ENCODE measurements around the gene CCDC60. TPM values are rescaled to one million over a fixed set of nuclear protein-coding genes. Genes with fewer than 3 reads are reported as not detected.

Gene CCDC60
- total and polyA plus RNA-seq, 2 experiments from 2014 or later = not detected

GRCh38 chr12:119326341-119326740, 8.2 kb upstream of the CCDC60 start:
- Histone ChIP-seq H3K9me3 (ENCODE audit: low read depth) (no peaks in the 10 kb centered on the region), H3K27me3 (replicated peaks; ENCODE audit: insufficient read depth) (no peaks in the 10 kb centered on the region), H3K4me2 (ENCODE audit: unreplicated experiment) (no peak overlapping the region), H3K4me1 (ENCODE audit: insufficient read depth) (no peaks in the 10 kb centered on the region), H3F3A (ENCODE audit: insufficient read depth) (no peaks in the 10 kb centered on the region), H3K36me3 (ENCODE audit: low read depth) (no peaks in the 10 kb centered on the region), H2AFZ (no peak overlapping the region), H3K4me3 (no peak overlapping the region), H3K79me2 (ENCODE audit: insufficient read depth) (no peaks in the 10 kb centered on the region), H3K9ac (no peak overlapping the region), H3K27ac (no peak overlapping the region), H3K9me2 (ENCODE audit: insufficient read depth) (no peaks in the 10 kb centered on the region), H4K20me1 (ENCODE audit: insufficient read depth) (no peaks in the 10 kb centered on the region)
- TF ChIP-seq EZH2 (IDR thresholded peaks at IDR 0.05; ENCODE audit: insufficient read depth, poor library complexity, severe bottlenecking) (no peak), EZH2phosphoT487 (IDR thresholded peaks at IDR 0.05; ENCODE audit: insufficient read depth, low read depth) (no peak)
- in situ Hi-C loops (cut with MboI) = no loop called here
- no peak for DNase-seq

GRCh38 chr12:119327471-119327870, 7.1 kb upstream of the CCDC60 start:
- Histone ChIP-seq H3K9me3 (ENCODE audit: low read depth) (no peaks in the 10 kb centered on the region), H3F3A (ENCODE audit: insufficient read depth) (no peaks in the 10 kb centered on the region), H3K79me2 (ENCODE audit: insufficient read depth) (no peaks in the 10 kb centered on the region), H3K36me3 (ENCODE audit: low read depth) (no peaks in the 10 kb centered on the region), H3K9me2 (ENCODE audit: insufficient read depth) (no peaks in the 10 kb centered on the region), H3K4me2 (ENCODE audit: unreplicated experiment) (no peak overlapping the region), H3K4me1 (ENCODE audit: insufficient read depth) (no peaks in the 10 kb centered on the region), H3K27ac (no peak overlapping the region), H4K20me1 (ENCODE audit: insufficient read depth) (no peaks in the 10 kb centered on the region), H3K27me3 (replicated peaks; ENCODE audit: insufficient read depth) (no peaks in the 10 kb centered on the region), H3K4me3 (no peak overlapping the region), H2AFZ (no peak overlapping the region), H3K9ac (no peak overlapping the region)
- in situ Hi-C loops (cut with MboI) = no loop called here
- no peak for DNase-seq
- TF ChIP-seq EZH2phosphoT487 (IDR thresholded peaks at IDR 0.05; ENCODE audit: insufficient read depth, low read depth) (no peak), EZH2 (IDR thresholded peaks at IDR 0.05; ENCODE audit: insufficient read depth, poor library complexity, severe bottlenecking) (no peak)
- WGBS, 2 experiments (ENCODE audit: low coverage in 1 of 2, low lambda C conversion rate in 2 of 2, missing lambda C conversion rate in 2 of 2) = 3% methylated on average over 6 of the region's 6 CpGs

GRCh38 chr12:119328111-119328510, 6.4 kb upstream of the CCDC60 start:
- H3K9me3 ChIP-seq (ENCODE audit: low read depth) = no peaks in the 10 kb centered on the region
- no peaks in the 10 kb centered on the region for H3K79me2 ChIP-seq (ENCODE audit: insufficient read depth)
- no peak overlapping the region for H3K27ac ChIP-seq
- no peak overlapping the region for H3K4me2 ChIP-seq (ENCODE audit: unreplicated experiment)
- in situ Hi-C loops (cut with MboI) = no loop called here
- H3K4me3 ChIP-seq = no peak overlapping the region
- WGBS, 2 experiments (ENCODE audit: low coverage in 1 of 2, low lambda C conversion rate in 2 of 2, missing lambda C conversion rate in 2 of 2) = 26 to 33% methylated on average over 3 of the region's 3 CpGs
- no peaks in the 10 kb centered on the region for H3K4me1 ChIP-seq (ENCODE audit: insufficient read depth)
- no peak overlapping the region for H3K9ac ChIP-seq
- H3K9me2 ChIP-seq (ENCODE audit: insufficient read depth) = no peaks in the 10 kb centered on the region
- no peaks in the 10 kb centered on the region for H4K20me1 ChIP-seq (ENCODE audit: insufficient read depth)
- H3K27me3 ChIP-seq (replicated peaks; ENCODE audit: insufficient read depth) = no peaks in the 10 kb centered on the region
- no peak for DNase-seq
- H3F3A ChIP-seq (ENCODE audit: insufficient read depth) = no peaks in the 10 kb centered on the region
- no peak for TF ChIP-seq EZH2 (IDR thresholded peaks at IDR 0.05; ENCODE audit: insufficient read depth, poor library complexity, severe bottlenecking)
- TF ChIP-seq EZH2phosphoT487 (IDR thresholded peaks at IDR 0.05; ENCODE audit: insufficient read depth, low read depth) = no peak
- no peaks in the 10 kb centered on the region for H3K36me3 ChIP-seq (ENCODE audit: low read depth)
- no peak overlapping the region for H2AFZ ChIP-seq

GRCh38 chr12:119338593-119339363, 4.2 kb downstream of the CCDC60 start:
- H4K20me1 ChIP-seq (ENCODE audit: insufficient read depth) = no peaks in the 10 kb centered on the region
- H3K9me3 ChIP-seq (ENCODE audit: low read depth) = no peaks in the 10 kb centered on the region
- in situ Hi-C loops (cut with MboI) = no loop called here
- H3K9me2 ChIP-seq (ENCODE audit: insufficient read depth) = no peaks in the 10 kb centered on the region
- DNase-seq = no peak
- no peaks in the 10 kb centered on the region for H3K36me3 ChIP-seq (ENCODE audit: low read depth)
- H3K4me1 ChIP-seq (ENCODE audit: insufficient read depth) = no peaks in the 10 kb centered on the region
- H3K27me3 ChIP-seq (replicated peaks; ENCODE audit: insufficient read depth) = no peaks in the 10 kb centered on the region
- no peaks in the 10 kb centered on the region for H3K79me2 ChIP-seq (ENCODE audit: insufficient read depth)
- H3K27ac ChIP-seq = no peak overlapping the region
- WGBS, 2 experiments (ENCODE audit: low coverage in 1 of 2, low lambda C conversion rate in 2 of 2, missing lambda C conversion rate in 2 of 2) = 14 to 15% methylated on average over 11 of the region's 11 CpGs
- TF ChIP-seq EZH2phosphoT487 (IDR thresholded peaks at IDR 0.05; ENCODE audit: insufficient read depth, low read depth) (no peak), EZH2 (IDR thresholded peaks at IDR 0.05; ENCODE audit: insufficient read depth, poor library complexity, severe bottlenecking) (no peak)
- H3F3A ChIP-seq (ENCODE audit: insufficient read depth) = no peaks in the 10 kb centered on the region
- no peak overlapping the region for H2AFZ ChIP-seq
- H3K4me3 ChIP-seq = no peak overlapping the region
- H3K9ac ChIP-seq = no peak overlapping the region
- H3K4me2 ChIP-seq (ENCODE audit: unreplicated experiment) = no peak overlapping the region

Data from GM23248 (cell line).